SKM-1 (cell line): ENCODE results near the gene CEBPB.
"Not testable (repeated sequence)": the region's sequence is repeated elsewhere in the genome, so short reads cannot be mapped to it uniquely, and the experiment has no call there.

Experiments used
- DNase-seq: peaks from one replicate; lab custom pipeline; 2025; ENCODE audit not compliant: unreplicated experiment; lab: John Stamatoyannopoulos, UW

CEBPB gene

GRCh38 chr20:50169329-50169823 is 21.3 kb upstream of the CEBPB start:
- peak; percentile 68 for DNase-seq

DNA sequence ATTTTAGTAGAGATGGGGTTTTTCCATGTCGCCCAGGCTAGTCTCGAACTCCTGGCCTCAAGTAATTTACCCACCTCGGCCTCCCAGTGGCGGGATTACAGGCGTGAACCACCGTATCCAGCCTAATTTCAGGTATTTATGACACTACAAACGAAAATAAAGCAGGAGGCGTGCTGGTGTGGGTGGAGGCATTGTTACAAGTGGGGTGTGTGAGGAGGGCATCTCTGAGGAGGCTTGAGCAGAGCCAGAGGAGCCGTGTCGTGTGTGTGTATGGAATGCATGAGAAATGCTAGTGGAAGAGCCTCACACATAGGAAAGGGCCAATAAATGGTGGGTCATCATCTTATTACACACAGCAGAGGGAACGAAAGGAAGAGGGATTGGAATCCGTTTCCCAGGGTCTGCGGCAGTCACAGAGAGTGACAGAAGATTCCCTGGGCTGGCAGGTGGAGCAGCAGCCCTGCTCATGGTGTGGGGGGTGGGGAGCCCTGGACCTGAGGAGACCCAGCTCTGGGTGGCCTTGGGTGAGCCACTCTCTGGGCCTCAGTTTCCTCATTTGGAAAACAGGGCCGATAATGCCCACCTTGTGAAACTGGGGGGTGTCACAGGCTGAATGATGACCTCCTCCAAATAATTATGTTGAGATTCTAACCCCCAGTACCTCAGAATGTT is 19.9 kb upstream of the CEBPB start:
- DNase-seq, result no peak

DNA sequence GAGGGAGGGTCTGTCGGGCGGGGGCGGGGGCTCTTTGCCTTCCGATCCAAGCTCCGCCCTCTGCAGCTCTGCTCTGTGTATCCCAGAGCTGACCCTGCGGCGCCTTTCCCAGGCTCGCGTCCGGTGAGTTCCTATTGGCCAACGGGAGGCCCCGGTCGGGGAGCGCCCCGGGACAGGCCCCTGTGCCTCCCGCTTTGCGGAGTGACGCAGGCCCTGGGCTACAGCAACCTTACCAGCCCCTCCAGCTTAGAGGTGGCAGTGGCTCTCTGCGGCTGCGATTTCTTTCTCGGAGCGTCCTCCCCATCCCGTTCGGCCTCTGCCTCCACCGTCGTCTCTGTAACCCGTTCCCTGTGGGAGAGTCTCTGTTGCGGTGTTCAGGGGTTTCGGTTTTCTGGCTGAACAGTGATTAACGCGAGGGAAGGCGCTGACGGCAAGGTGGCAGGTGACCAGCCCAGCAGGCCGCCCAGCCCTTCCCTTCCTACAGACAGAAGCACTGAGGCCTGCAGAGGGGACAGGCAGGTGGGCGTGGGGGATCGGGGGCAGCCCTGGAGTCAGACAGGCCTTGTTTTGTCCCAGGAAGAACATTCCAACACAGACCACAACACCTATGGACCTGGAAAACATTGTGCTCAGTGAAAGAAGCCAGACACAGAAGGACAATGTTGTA is 18.1 kb upstream of the CEBPB start:
- DNase-seq, result no peak

DNA sequence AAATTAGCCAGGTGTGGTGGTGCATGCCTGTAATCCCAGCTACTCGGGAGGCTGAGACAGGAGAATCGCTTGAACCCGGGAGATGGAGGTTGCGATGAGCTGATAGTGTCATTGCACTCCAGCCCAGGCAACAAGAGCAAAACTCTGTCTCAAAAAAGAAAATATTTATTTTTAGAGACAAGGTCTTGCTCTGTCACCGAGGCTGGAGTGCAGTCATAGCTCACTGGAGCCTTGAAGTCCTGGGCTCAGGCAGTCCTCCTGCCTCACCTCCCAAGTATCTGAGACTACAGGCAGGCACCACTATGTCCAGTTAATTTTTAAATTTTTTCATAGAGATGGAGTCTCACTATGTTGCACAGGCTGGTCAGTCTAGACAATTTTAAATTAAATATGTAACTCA is 16.2 kb upstream of the CEBPB start:
- DNase-seq, result no peak

DNA sequence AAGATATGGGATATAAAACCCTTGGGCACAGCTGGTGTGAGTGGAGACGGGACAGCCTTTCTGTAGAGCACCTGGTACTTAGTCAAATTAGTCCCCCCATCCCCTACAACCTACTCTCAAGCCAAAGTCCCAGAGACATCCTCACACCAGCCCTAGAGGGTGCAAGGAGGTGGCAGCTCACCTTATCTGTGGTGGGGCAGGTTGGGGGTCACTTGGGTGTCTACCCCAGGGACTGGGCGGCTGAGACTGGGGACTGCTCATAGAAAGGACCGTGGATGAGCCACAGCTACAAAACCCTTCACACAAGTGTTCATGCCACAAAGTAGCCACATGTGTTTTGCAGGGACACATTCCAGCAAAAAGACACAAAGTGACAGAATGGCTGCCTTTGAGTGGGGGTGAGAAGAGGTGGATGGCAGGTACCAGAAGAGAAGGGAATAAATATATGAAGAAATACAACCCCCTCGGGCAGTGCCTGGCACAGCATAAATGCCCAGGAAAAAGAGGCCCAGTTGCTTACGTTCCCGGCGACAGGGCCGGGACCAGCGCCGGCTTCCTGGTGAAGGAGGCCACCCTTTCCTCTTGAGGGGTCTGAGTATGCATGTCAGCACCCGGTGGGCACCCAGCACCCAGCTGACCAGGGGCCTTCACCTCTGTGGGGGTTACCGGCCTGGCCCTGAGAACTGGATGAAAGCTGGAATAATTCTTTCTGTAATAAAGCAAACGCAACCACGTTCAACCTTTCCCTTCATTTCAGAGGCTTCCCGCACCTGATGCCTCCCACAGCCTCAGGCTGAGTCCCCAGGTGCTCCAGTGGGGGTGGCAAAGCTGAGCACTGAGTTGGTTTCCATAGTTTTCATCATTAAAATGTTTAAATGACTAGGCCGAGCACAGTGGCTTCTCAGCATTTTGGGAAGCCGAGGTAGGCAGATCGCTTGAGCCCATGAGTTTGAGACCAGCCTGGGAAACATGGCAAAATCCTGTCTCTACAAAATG is 14.4 kb upstream of the CEBPB start:
- no peak for DNase-seq

- not testable (repeated sequence) for DNase-seq
Measured at GRCh38 chr20:50178672-50179071, 12.0 kb upstream of the CEBPB start.

DNA sequence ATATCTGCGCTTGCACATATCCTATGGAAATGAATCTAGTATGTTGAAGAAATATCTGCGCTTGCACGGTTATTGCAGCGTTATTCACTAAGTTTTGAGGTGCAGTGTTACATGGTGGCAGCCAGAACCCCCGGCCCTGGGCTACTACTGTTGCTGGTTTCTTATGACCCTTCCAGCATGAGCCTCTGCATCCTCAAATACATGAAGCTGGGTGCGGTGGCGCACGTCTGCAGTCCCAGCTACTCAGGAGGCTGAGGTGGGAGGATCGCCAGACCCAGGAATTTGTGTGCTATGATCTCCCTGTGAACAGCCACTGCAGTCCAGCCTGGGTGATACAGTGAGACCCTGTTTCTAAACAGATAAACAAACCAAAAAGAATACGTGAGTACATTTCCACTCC is 9.3 kb upstream of the CEBPB start:
- no peak for DNase-seq

GRCh38 chr20:50182346-50182745 is 8.3 kb upstream of the CEBPB start:
- peak; percentile 39 for DNase-seq

DNA sequence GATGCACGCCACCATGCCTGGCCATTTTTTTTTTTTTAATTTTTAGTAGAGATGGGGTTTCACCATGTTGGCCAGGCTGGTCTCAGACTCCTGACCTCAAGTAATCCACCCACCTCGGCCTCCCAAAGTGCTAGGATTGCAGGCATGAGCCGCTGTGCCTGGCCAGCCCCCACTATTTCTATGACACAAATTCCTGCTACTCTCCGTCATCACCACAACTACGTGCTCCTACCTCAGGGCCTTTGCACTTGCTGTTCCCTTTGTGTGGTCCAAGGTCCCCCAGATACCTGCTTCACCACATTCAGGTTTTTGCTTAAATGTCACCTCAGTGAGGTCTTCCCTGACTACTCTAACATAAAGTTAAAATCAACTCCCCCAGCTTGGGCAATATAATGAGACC is 5.2 kb upstream of the CEBPB start:
- DNase-seq, result no peak

DNA sequence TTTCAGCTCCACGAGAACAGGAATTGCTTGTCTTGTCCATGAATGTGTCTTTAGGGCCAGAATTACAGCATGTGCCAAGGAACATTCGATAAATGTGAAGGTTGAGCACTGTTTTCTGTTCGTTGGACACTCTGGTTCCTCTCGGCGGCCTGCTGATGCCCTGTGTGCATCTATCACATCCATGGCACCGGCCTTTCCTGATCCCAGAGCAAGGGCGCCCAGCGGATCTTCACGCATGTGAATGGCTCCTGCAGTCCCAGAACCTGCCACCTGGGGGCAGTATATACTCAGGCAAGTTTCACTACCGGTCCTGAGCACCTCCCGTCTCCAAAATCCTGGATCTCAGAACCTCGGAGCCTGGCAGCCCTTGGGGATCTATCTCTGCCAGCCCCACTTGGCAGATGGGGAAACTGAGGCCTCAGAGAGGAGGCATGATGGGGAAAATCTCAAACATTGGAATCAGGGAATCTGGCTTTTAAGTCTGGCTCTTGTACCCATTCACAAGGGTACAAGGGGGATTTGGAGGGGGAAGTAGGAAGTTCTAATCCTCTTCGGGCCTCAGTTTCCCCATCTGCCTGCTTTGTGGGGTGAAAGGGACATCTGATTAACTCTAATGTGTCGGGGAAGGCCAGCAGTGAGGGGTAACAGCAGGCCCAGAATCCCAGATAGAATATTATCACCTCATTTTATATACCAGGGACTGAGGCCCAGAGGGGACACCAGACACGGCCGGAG is 4.3 kb upstream of the CEBPB start:
- peak; percentile 62 for DNase-seq

DNA sequence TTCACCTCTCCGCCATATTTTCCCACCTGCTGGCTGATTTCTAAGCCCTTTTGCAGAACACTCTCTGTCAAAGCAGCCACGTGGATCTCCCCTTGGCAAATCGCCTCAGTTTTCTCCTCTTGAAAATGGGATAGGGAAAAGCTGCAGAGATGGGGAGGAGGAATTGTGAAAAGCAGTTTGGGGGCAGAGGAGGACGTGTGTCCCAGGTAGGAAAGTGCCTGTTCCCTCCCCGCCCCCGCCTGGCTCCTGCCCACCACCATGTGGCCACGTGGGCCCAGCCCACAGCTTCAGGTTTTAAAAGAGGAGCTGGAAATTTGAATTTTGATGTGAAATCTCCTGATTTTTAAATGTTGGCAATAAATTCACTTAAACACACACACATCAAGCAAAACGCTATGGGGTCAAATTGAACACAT is 3.6 kb upstream of the CEBPB start:
- no peak for DNase-seq

- no peak for DNase-seq
Measured at GRCh38 chr20:50187403-50188051, 3.1 kb upstream of the CEBPB start.

DNA sequence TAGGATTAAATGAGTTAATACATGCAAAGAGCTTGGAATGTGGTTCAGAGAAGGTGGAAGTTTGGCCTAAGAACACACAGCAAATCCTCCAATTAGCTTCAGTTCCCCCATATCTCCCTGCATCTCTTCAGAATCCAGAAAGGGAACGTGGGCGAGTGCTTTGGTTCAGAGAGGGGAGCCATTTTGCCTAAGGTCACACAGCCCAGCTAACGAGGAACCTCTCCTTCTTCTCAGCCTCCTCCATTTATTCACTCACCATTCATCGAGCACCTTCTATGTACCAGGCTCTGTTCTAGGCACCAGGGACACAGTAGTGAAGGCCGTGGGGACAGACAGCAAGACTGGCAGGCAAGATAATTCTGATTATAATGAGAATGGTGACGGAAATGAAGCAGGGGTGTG is 2.3 kb upstream of the CEBPB start:
- no peak for DNase-seq

GRCh38 chr20:50188879-50189680 is 1.6 kb upstream of the CEBPB start:
- no peak for DNase-seq

DNA sequence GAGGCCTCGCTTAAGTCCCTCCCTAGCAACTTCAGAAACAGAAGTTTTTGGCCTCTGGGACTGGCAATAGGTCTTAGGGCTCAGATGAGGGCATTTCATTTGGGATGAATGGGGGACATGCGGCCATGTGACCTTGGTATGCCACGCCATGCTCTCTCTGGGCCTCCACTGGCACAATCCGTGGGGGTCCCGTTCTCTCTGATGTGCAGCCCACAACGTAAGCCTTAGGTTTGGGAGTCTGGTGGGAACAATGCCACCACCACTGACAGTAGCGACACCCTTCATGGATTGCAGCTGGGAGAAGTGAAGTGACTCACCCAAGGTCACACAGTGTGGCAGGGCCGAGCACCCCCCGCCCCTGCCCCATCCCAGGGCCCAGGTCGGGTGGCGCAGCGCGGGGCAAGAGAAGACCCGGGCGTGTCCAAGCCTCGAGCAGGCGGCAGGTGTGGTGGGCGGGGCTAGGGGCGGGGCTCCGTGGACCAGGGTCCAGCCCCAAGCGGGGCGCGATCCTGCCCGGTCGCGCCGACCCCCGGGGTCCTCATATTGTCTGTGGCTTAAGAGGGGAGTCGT is 864 bp upstream of the CEBPB start:
- DNase-seq, result no peak

- no peak for DNase-seq
Measured at GRCh38 chr20:50191065-50191543, 474 bp downstream of the CEBPB start.

- no peak for DNase-seq
Measured at GRCh38 chr20:50191544-50192363, 1.1 kb downstream of the CEBPB start.
